SK-N-SH (cell line): ENCODE data around the gene AGTRAP. TPM values are rescaled to one million over a fixed set of nuclear protein-coding genes. Genes with fewer than 3 reads are reported as not detected.

Experiments used
- CTCF ChIA-PET: fragments of 300-600, 350-600 bp; formaldehyde crosslinking; extraction: SDS; loops from one replicate; lab custom pipeline; 2021; lab: Yijun Ruan, JAX
- POLR2A ChIA-PET: fragments of 350-600 bp; sonication (Branson Sonifier 250); formaldehyde crosslinking; extraction: SDS; loops from one replicate; lab custom pipeline; 2020; ENCODE audit warnings: antibody characterized with exemption, inconsistent platforms; lab: Yijun Ruan, JAX
- DNase-seq: peaks from one replicate; pipeline ENCODE4 v3.0.0; 2012
- H2AFZ ChIP-seq: fragments of 200-600 bp; sonication (generic); 2 replicates; pipeline ENCODE4 v1.8.1; 2016; ENCODE audit warnings: antibody characterized with exemption, mild to moderate bottlenecking, low read depth
- H3F3A ChIP-seq: fragments of 200-600 bp; sonication (generic); replicated peaks from 2 replicates; pipeline ENCODE3; 2016; ENCODE audit warnings: antibody characterized with exemption, mild to moderate bottlenecking; ENCODE audit not compliant: insufficient read depth
- H3K27ac ChIP-seq, 2 experiments: fragments of 200-500 bp in 1 of 2; fragments of 200-600 bp in 1 of 2; sonication (Bioruptor generic) in 1 of 2; sonication (generic), shearing (Covaris generic) in 1 of 2; 2 replicates each; pipeline versions ENCODE4 v1.5.1 to v1.6.1; 2014 to 2016; ENCODE audit warnings: low read depth in 2 of 2, inconsistent platforms in 1 of 2, low read length in 1 of 2, mild to moderate bottlenecking in 1 of 2, mixed read lengths in 1 of 2
- H3K27me3 ChIP-seq: fragments of 200-600 bp; sonication (generic), shearing (Covaris generic); 2 replicates; pipeline ENCODE4 v1.6.1; 2016; ENCODE audit warnings: mixed run types; ENCODE audit not compliant: insufficient read depth
- H3K36me3 ChIP-seq, 2 experiments: fragments of 200-500 bp in 1 of 2; fragments of 200-600 bp in 1 of 2; sonication (Bioruptor generic) in 1 of 2; sonication (generic) in 1 of 2; replicated peaks in 1 of 2; 2 replicates each; pipeline versions ENCODE3 to v1.5.1; 2014 to 2016; ENCODE audit warnings: low read length in 1 of 2, mild to moderate bottlenecking in 1 of 2; ENCODE audit not compliant: insufficient read depth in 2 of 2, control insufficient read depth in 1 of 2
- H3K4me1 ChIP-seq, 2 experiments: fragments of 200-500 bp in 1 of 2; fragments of 200-600 bp in 1 of 2; sonication (Bioruptor generic) in 1 of 2; sonication (generic), shearing (Covaris generic) in 1 of 2; 2 replicates each; pipeline versions ENCODE4 v1.5.1 to v1.6.1; 2014 to 2016; ENCODE audit warnings: low read depth in 1 of 2, low read length in 1 of 2, mixed run types in 1 of 2; ENCODE audit not compliant: insufficient read depth in 2 of 2, control insufficient read depth in 1 of 2
- H3K4me2 ChIP-seq: fragments of 200-600 bp; sonication (generic), shearing (Covaris generic); 2 replicates; pipeline ENCODE4 v1.6.1; 2017; ENCODE audit warnings: mixed run types
- H3K4me3 ChIP-seq, 2 experiments: fragments of 200-500 bp in 1 of 2; fragments of 200-600 bp in 1 of 2; sonication (Bioruptor generic) in 1 of 2; sonication (generic), shearing (Covaris generic) in 1 of 2; 2 replicates each; pipeline versions ENCODE4 v1.5.1 to v1.8.1; 2014 to 2016; ENCODE audit warnings: low read depth in 2 of 2, inconsistent platforms in 1 of 2, low read length in 1 of 2, mild to moderate bottlenecking in 1 of 2, mixed read lengths in 1 of 2, moderate library complexity in 1 of 2
- H3K79me2 ChIP-seq: fragments of 200-600 bp; sonication (generic); 2 replicates; pipeline ENCODE4 v1.8.1; 2017; ENCODE audit warnings: mild to moderate bottlenecking; ENCODE audit not compliant: insufficient read depth
- H3K9ac ChIP-seq: fragments of 200-600 bp; sonication (generic); 2 replicates; pipeline ENCODE4 v1.6.1; 2017; ENCODE audit warnings: mixed run types
- H3K9me2 ChIP-seq: fragments of 200-600 bp; sonication (generic); 2 replicates; pipeline ENCODE4 v1.6.1; 2017; ENCODE audit warnings: mixed run types
- H3K9me3 ChIP-seq: fragments of 200-600 bp; sonication (generic); 2 replicates; pipeline ENCODE4 v1.6.1; 2017; ENCODE audit warnings: mixed run types, mild to moderate bottlenecking, moderate library complexity
- H4K20me1 ChIP-seq: fragments of 200-600 bp; sonication (generic); 2 replicates; pipeline ENCODE4 v1.6.1; 2017; ENCODE audit warnings: mild to moderate bottlenecking, mixed run types; ENCODE audit not compliant: insufficient read depth
- CHD2 ChIP-seq: fragments of 150-350 bp; IDR thresholded peaks from 2 replicates; pipeline ENCODE4 v1.6.1; 2018; ENCODE audit warnings: low read length; ENCODE audit not compliant: partially characterized antibody
- ELF1 ChIP-seq: IDR thresholded peaks from 2 replicates; pipeline ENCODE4 v1.4.0; 2012
- EP300 ChIP-seq, 2 experiments: IDR thresholded peaks; 2 replicates each; pipeline versions ENCODE4 v1.4.0 to v1.6.1; 2012; ENCODE audit warnings: borderline replicate concordance in 1 of 2, low read depth in 1 of 2, low read length in 1 of 2
- EZH2phosphoT487 ChIP-seq: fragments of 200-600 bp; sonication (generic); IDR thresholded peaks from 2 replicates; pipeline ENCODE4 v1.6.1; 2017; ENCODE audit warnings: low read depth, mixed run types, mild to moderate bottlenecking, antibody characterized with exemption, moderate library complexity, borderline replicate concordance
- FOSL2 ChIP-seq: IDR thresholded peaks from 2 replicates; pipeline ENCODE4 v1.4.0; 2012; ENCODE audit warnings: low read depth, mild to moderate bottlenecking, moderate library complexity, borderline replicate concordance
- FOXM1 ChIP-seq: IDR thresholded peaks from 2 replicates; pipeline ENCODE4 v1.4.0; 2012; ENCODE audit warnings: low read depth, mild to moderate bottlenecking
- GATA2 ChIP-seq: sonication (generic); formaldehyde crosslinking; IDR thresholded peaks from 2 replicates; pipeline ENCODE4 v1.5.0; 2020; ENCODE audit warnings: mild to moderate bottlenecking, missing genetic modification reagents
- IRF3 ChIP-seq: fragments of 150-350 bp; IDR thresholded peaks from 2 replicates; pipeline ENCODE4 v1.6.1; 2016; ENCODE audit warnings: mild to moderate bottlenecking, low read depth, low read length
- MXI1 ChIP-seq: IDR thresholded peaks from 2 replicates; pipeline ENCODE4 v1.6.1; 2012; ENCODE audit warnings: mild to moderate bottlenecking, low read depth, low read length, improper control_type of control experiment
- NFIC ChIP-seq: IDR thresholded peaks from 2 replicates; pipeline ENCODE4 v1.4.0; 2012; ENCODE audit warnings: borderline replicate concordance
- NRF1 ChIP-seq: IDR thresholded peaks from 2 replicates; pipeline ENCODE4 v1.6.1; 2012; ENCODE audit warnings: low read depth, mild to moderate bottlenecking, low read length
- RAD21 ChIP-seq: IDR thresholded peaks from 2 replicates; pipeline ENCODE4 v1.6.1; 2012; ENCODE audit warnings: mild to moderate bottlenecking, low read length
- RFX5 ChIP-seq: IDR thresholded peaks from 2 replicates; pipeline ENCODE4 v1.6.1; 2012; ENCODE audit warnings: mild to moderate bottlenecking, improper control_type of control experiment, low read length
- TAF1 ChIP-seq: IDR thresholded peaks from 2 replicates; pipeline ENCODE4 v1.6.1; 2012; ENCODE audit warnings: low read depth, mild to moderate bottlenecking, low read length, moderate library complexity, borderline replicate concordance
- TCF12 ChIP-seq: IDR thresholded peaks from 2 replicates; pipeline ENCODE4 v1.4.0; 2012
- TEAD4 ChIP-seq: IDR thresholded peaks from 2 replicates; pipeline ENCODE4 v1.4.0; 2012; ENCODE audit warnings: mild to moderate bottlenecking, borderline replicate concordance; ENCODE audit not compliant: insufficient read depth
- YY1 ChIP-seq: IDR thresholded peaks from 2 replicates; pipeline ENCODE4 v1.4.0; 2012; ENCODE audit warnings: low read depth, mild to moderate bottlenecking
- WGBS: methylation state at CpG from one replicate; pipeline ENCODE4 v1.1.6; 2017; ENCODE audit warnings: low lambda C conversion rate; 5-methylcytosine and 5-hydroxymethylcytosine counted together
- polyA plus RNA-seq, 3 experiments: library from polyadenylated mRNA; depleted of rRNA; stranded (reverse); fragments of >200 nt; gene quantifications; 2 replicates each; pipeline ENCODE4 v1.2.3, GENCODE V29; 2012
- TF ChIP-seq, protein P1 (sequence below): IDR thresholded peaks from 2 replicates; pipeline ENCODE4 v1.4.0; 2012; ENCODE audit warnings: low read depth, borderline replicate concordance
- TF ChIP-seq, protein P2 (sequence below): IDR thresholded peaks from 2 replicates; pipeline ENCODE4; 2012
- TF ChIP-seq, protein P3 (sequence below): fragments of 200-600 bp; sonication (generic); IDR thresholded peaks from 2 replicates; pipeline ENCODE4 v1.6.1; 2017; ENCODE audit warnings: antibody characterized with exemption, mild to moderate bottlenecking, moderate library complexity

Gene AGTRAP
- polyA plus RNA-seq, 1 of the 3 experiments (the other 2 are of a cell fraction) = 66.2 TPM

GRCh38 chr1:11795238-11795890 is 59.4 kb downstream of the AGTRAP start:
- H2AFZ ChIP-seq = no peak overlapping the region
- no peak overlapping the region for H3K4me2 ChIP-seq
- H3K36me3 ChIP-seq = peaks cover 0 to 23% of the 10 kb centered on the region in 2 experiments
- no peaks in the 10 kb centered on the region for H4K20me1 ChIP-seq
- 77% methylated on average over 11 of the region's 14 CpGs for WGBS
- POLR2A ChIA-PET = interaction anchor here (1.1 to 1.2 kb wide), 2 partner anchors 8 to 11 kb away, joined by 3 to 4 read pairs; no protein-coding TSS in a partner anchor
- no peak for DNase-seq
- no peak overlapping the region for H3K4me3 ChIP-seq
- no peak overlapping the region for H3K27ac ChIP-seq
- H3K9me2 ChIP-seq = no peaks in the 10 kb centered on the region
- no peaks in the 10 kb centered on the region for H3F3A ChIP-seq
- no peak overlapping the region for H3K9ac ChIP-seq
- H3K79me2 ChIP-seq = no peaks in the 10 kb centered on the region
- no peaks in the 10 kb centered on the region for H3K9me3 ChIP-seq
- TF ChIP-seq MXI1 = no peak
- no peak for TF ChIP-seq YY1
- TF ChIP-seq RAD21 = no peak
- TF ChIP-seq FOXM1 = no peak
- TF ChIP-seq ELF1 = no peak
- no peak for TF ChIP-seq NRF1
- TF ChIP-seq TCF12 = no peak
- no peak for TF ChIP-seq EZH2phosphoT487
- TF ChIP-seq, protein P1, sequence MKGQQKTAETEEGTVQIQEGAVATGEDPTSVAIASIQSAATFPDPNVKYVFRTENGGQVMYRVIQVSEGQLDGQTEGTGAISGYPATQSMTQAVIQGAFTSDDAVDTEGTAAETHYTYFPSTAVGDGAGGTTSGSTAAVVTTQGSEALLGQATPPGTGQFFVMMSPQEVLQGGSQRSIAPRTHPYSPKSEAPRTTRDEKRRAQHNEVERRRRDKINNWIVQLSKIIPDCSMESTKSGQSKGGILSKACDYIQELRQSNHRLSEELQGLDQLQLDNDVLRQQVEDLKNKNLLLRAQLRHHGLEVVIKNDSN = no peak
- no peak for TF ChIP-seq TAF1
- TF ChIP-seq, protein P2, sequence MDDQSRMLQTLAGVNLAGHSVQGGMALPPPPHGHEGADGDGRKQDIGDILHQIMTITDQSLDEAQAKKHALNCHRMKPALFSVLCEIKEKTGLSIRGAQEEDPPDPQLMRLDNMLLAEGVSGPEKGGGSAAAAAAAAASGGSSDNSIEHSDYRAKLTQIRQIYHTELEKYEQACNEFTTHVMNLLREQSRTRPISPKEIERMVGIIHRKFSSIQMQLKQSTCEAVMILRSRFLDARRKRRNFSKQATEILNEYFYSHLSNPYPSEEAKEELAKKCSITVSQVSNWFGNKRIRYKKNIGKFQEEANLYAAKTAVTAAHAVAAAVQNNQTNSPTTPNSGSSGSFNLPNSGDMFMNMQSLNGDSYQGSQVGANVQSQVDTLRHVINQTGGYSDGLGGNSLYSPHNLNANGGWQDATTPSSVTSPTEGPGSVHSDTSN = no peak
- TF ChIP-seq GATA2 (CRISPR knock-in tag) = no peak
- no peak for TF ChIP-seq RFX5
- no peak for TF ChIP-seq FOSL2
- H3K4me1 ChIP-seq = no peaks in the 10 kb centered on the region
- no peaks in the 10 kb centered on the region for H3K27me3 ChIP-seq
- CTCF ChIA-PET = interaction anchor here (2.0 to 3.9 kb wide), 3 partner anchors 10 to 43 kb away, joined by 5 to 35 read pairs (median 6); no protein-coding TSS in a partner anchor

- ChIA-PET POLR2A (interaction anchor here (1.1 to 1.2 kb wide), 2 partner anchors 7 to 12 kb away, joined by 3 to 4 read pairs; no protein-coding TSS in a partner anchor), CTCF (interaction anchor here (2.0 to 3.9 kb wide), 2 partner anchors 10 to 42 kb away, joined by 6 to 35 read pairs; no protein-coding TSS in a partner anchor)
- no peaks in the 10 kb centered on the region for H3K27me3 ChIP-seq
- DNase-seq = no peak
- peaks cover 0 to 32% of the 10 kb centered on the region in 2 experiments for H3K36me3 ChIP-seq
- H3K4me3 ChIP-seq = no peak overlapping the region
- H3K4me2 ChIP-seq = no peak overlapping the region
- no peak overlapping the region for H3K9ac ChIP-seq
- H3K79me2 ChIP-seq = no peaks in the 10 kb centered on the region
- H3K27ac ChIP-seq = no peak overlapping the region
- no peaks in the 10 kb centered on the region for H3K4me1 ChIP-seq
- H3K9me2 ChIP-seq = no peaks in the 10 kb centered on the region
- H4K20me1 ChIP-seq = no peaks in the 10 kb centered on the region
- no peaks in the 10 kb centered on the region for H3K9me3 ChIP-seq
- no peaks in the 10 kb centered on the region for H3F3A ChIP-seq
- no peak overlapping the region for H2AFZ ChIP-seq
- WGBS = 95% methylated on average over 11 of the region's 15 CpGs
- TF ChIP-seq IRF3 (no peak), NFIC (no peak), TCF12 (no peak), CHD2 (no peak), YY1 (no peak), EP300 (IDR thresholded peaks at IDR 0.05; ENCODE audit: borderline replicate concordance in 1 of 2, low read depth in 1 of 2, low read length in 1 of 2) (no peak), TEAD4 (no peak)
- TF ChIP-seq, protein P3, sequence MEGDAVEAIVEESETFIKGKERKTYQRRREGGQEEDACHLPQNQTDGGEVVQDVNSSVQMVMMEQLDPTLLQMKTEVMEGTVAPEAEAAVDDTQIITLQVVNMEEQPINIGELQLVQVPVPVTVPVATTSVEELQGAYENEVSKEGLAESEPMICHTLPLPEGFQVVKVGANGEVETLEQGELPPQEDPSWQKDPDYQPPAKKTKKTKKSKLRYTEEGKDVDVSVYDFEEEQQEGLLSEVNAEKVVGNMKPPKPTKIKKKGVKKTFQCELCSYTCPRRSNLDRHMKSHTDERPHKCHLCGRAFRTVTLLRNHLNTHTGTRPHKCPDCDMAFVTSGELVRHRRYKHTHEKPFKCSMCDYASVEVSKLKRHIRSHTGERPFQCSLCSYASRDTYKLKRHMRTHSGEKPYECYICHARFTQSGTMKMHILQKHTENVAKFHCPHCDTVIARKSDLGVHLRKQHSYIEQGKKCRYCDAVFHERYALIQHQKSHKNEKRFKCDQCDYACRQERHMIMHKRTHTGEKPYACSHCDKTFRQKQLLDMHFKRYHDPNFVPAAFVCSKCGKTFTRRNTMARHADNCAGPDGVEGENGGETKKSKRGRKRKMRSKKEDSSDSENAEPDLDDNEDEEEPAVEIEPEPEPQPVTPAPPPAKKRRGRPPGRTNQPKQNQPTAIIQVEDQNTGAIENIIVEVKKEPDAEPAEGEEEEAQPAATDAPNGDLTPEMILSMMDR = no peak
- TF ChIP-seq, protein P2 = no peak
Measured at GRCh38 chr1:11796036-11796828, 60.3 kb downstream of the AGTRAP start.
